OCI-LY1 (cell line): ENCODE results near the gene KCNMB2.

Source experiments
- H2AFZ ChIP-seq: fragments of 200-600 bp; sonication (generic), shearing (Covaris generic); 2 replicates; pipeline ENCODE4 v1.6.0; 2014; ENCODE audit warnings: antibody characterized with exemption, mild to moderate bottlenecking, low read length
- H3F3A ChIP-seq: fragments of 200-600 bp; sonication (generic), shearing (Covaris generic); 2 replicates; pipeline ENCODE4 v1.6.0; 2014; ENCODE audit warnings: mild to moderate bottlenecking, antibody characterized with exemption, low read length, moderate library complexity; ENCODE audit not compliant: insufficient read depth
- H3K27ac ChIP-seq: fragments of 200-600 bp; sonication (generic); 2 replicates; pipeline ENCODE4 v1.5.1; 2014; ENCODE audit warnings: low read length, mixed run types, mild to moderate bottlenecking, low read depth; ENCODE audit not compliant: poor library complexity, severe bottlenecking
- H3K27me3 ChIP-seq: fragments of 200-600 bp; sonication (generic); 2 replicates; pipeline ENCODE4 v1.6.0; 2014; ENCODE audit warnings: antibody characterized with exemption, mild to moderate bottlenecking, low read length, moderate library complexity; ENCODE audit not compliant: insufficient read depth
- H3K36me3 ChIP-seq: fragments of 200-600 bp; sonication (generic); 2 replicates; pipeline ENCODE4 v1.6.1; 2014; ENCODE audit warnings: mild to moderate bottlenecking, antibody characterized with exemption, low read length, moderate library complexity, mixed read lengths; ENCODE audit not compliant: insufficient read depth
- H3K4me1 ChIP-seq: fragments of 200-600 bp; sonication (generic); 2 replicates; pipeline ENCODE4 v1.5.1; 2014; ENCODE audit warnings: mild to moderate bottlenecking, low read length, moderate library complexity; ENCODE audit not compliant: insufficient read depth, severe bottlenecking
- H3K4me2 ChIP-seq: fragments of 200-600 bp; sonication (generic), shearing (Covaris generic); 2 replicates; pipeline ENCODE4 v1.6.1; 2014; ENCODE audit warnings: low read length
- H3K4me3 ChIP-seq: fragments of 200-600 bp; sonication (generic); 2 replicates; pipeline ENCODE4 v1.5.1; 2014; ENCODE audit warnings: low read length, low read depth, mild to moderate bottlenecking, mixed read lengths; ENCODE audit not compliant: poor library complexity, severe bottlenecking
- H3K79me2 ChIP-seq: fragments of 200-600 bp; shearing (Covaris generic); 2 replicates; pipeline ENCODE4 v1.6.1; 2016; ENCODE audit warnings: mixed run types, low read length, mixed read lengths; ENCODE audit not compliant: insufficient read depth
- H3K9ac ChIP-seq: fragments of 200-600 bp; sonication (generic), shearing (Covaris generic); 2 replicates; pipeline ENCODE4 v1.6.1; 2014; ENCODE audit warnings: mild to moderate bottlenecking, low read length, mixed read lengths
- H3K9me2 ChIP-seq: fragments of 200-600 bp; sonication (generic), shearing (Covaris generic); 2 replicates; pipeline ENCODE4 v1.6.1; 2014; ENCODE audit warnings: low read depth, mild to moderate bottlenecking, low read length, mixed read lengths
- H3K9me3 ChIP-seq: fragments of 200-600 bp; shearing (Covaris generic); 2 replicates; pipeline ENCODE4 v1.6.1; 2014; ENCODE audit warnings: low read length, mixed read lengths
- H4K20me1 ChIP-seq: fragments of 200-600 bp; sonication (generic), shearing (Covaris generic); 2 replicates; pipeline ENCODE4 v1.6.0; 2016; ENCODE audit warnings: mild to moderate bottlenecking, low read length; ENCODE audit not compliant: insufficient read depth
- CTCF ChIP-seq: fragments of 200-600 bp; sonication (generic), shearing (Covaris generic); IDR thresholded peaks from 2 replicates; pipeline ENCODE4 v1.5.1; 2017; ENCODE audit warnings: mild to moderate bottlenecking, antibody characterized with exemption, low read length, moderate library complexity, mixed read lengths
- EZH2 ChIP-seq: fragments of 200-600 bp; sonication (generic), shearing (Covaris generic); IDR thresholded peaks from 2 replicates; pipeline ENCODE4 v1.8.0; 2017; ENCODE audit warnings: borderline replicate concordance, mixed run types, mild to moderate bottlenecking, antibody characterized with exemption, low read length, moderate library complexity, mixed read lengths

KCNMB2 gene

GRCh38 chr3:178624276-178624675 lies 88.0 kb downstream of the KCNMB2 start:
- Histone ChIP-seq H3K27ac (no peak overlapping the region), H3F3A (no peaks in the 10 kb centered on the region), H3K4me1 (no peaks in the 10 kb centered on the region), H3K9me3 (no peaks in the 10 kb centered on the region), H4K20me1 (no peaks in the 10 kb centered on the region), H3K79me2 (no peaks in the 10 kb centered on the region), H3K27me3 (no peaks in the 10 kb centered on the region), H2AFZ (no peak overlapping the region), H3K4me2 (no peak overlapping the region), H3K4me3 (no peak overlapping the region), H3K9me2 (no peaks in the 10 kb centered on the region), H3K9ac (no peak overlapping the region), H3K36me3 (no peaks in the 10 kb centered on the region)
- TF ChIP-seq CTCF (no peak), EZH2 (no peak)

DNA sequence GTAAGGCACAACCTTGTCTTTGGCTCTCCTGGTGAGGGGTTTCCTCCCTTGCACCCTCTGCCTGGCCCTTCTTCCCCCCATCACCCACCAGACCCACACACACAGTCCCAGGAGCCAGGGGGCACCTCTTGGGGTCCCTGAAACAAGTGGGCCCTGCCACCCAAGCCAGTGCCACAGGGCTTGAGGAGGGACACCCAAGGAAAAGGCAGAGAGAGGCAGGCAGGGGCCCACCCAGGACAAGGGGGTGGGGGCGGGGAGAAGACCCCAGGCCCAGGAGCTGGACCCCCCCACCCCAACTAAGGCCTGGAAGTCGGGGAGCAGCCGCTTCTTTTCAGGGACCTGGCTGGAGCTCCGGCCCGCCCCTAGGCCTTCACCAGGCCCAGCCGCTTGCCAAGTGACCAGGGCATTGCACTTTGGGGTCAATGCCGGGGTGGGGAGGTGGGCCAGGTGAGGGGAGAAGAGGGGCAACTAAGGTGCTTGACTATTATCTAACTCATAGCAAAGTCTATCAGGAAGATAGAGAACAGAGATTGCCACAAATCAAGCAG lies 88.9 kb downstream of the KCNMB2 start:
- Histone ChIP-seq H3K9me3 (no peaks in the 10 kb centered on the region), H3K36me3 (no peaks in the 10 kb centered on the region), H3K27me3 (no peaks in the 10 kb centered on the region), H3K4me2 (no peak overlapping the region), H3F3A (no peaks in the 10 kb centered on the region), H2AFZ (no peak overlapping the region), H3K9me2 (no peaks in the 10 kb centered on the region), H3K4me3 (no peak overlapping the region), H3K79me2 (no peaks in the 10 kb centered on the region), H3K4me1 (no peaks in the 10 kb centered on the region), H3K9ac (no peak overlapping the region), H3K27ac (no peak overlapping the region), H4K20me1 (no peaks in the 10 kb centered on the region)
- TF ChIP-seq CTCF (no peak), EZH2 (no peak)

DNA sequence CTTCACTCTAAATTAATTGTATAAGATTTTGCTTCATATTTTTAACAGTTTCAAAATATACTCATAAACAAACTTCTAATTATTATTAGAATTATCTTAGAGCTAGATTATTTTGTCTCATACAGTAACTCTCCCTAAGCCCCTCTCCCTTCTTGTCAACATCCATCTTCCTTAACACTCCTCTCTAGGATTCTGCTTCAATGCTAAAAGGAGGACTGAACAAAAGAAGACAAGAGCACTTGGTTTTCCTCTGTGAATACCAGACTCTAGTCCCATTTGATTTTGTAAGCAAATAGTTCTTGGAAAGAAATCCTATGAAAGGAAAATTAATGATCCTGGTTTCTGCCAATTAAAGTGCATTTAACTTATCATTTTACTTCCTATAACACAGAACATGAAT lies 91.8 kb downstream of the KCNMB2 start:
- Histone ChIP-seq H3K9me3 (no peaks in the 10 kb centered on the region), H3K79me2 (no peaks in the 10 kb centered on the region), H3K27me3 (no peaks in the 10 kb centered on the region), H3K9me2 (no peaks in the 10 kb centered on the region), H3K4me3 (no peak overlapping the region), H3K27ac (no peak overlapping the region), H4K20me1 (no peaks in the 10 kb centered on the region), H3F3A (no peaks in the 10 kb centered on the region), H3K9ac (no peak overlapping the region), H3K4me2 (no peak overlapping the region), H2AFZ (no peak overlapping the region), H3K4me1 (no peaks in the 10 kb centered on the region), H3K36me3 (no peaks in the 10 kb centered on the region)
- TF ChIP-seq CTCF (no peak), EZH2 (no peak)
